ENCODE results near the gene FIBCD1. TPM values are rescaled to one million over a fixed set of nuclear protein-coding genes. Genes with fewer than 3 reads are reported as not detected.

Gene FIBCD1
- total RNA-seq, 4 donors from 2014 or later: not detected

- no peak for DNase-seq (ENCODE audit: low spot score in 2 of 2)
- no peak for TF ChIP-seq EP300 (IDR thresholded peaks at IDR 0.05)
- no peak for TF ChIP-seq POLR2A (IDR thresholded peaks at IDR 0.05)
- TF ChIP-seq CTCF (IDR thresholded peaks at IDR 0.05): no peak
- no peak for TF ChIP-seq POLR2AphosphoS5 (IDR thresholded peaks at IDR 0.05)
- Histone ChIP-seq H3K27ac (no peak overlapping the region), H3K4me3 (no peak overlapping the region), H3K27me3 (no peaks in the 10 kb centered on the region), H3K4me1 (peaks cover 3% of the 10 kb centered on the region), H3K9me3 (no peaks in the 10 kb centered on the region), H3K36me3 (peaks cover 59% of the 10 kb centered on the region)
- WGBS: 83% methylated on average over 10 of the region's 10 CpGs
These were observed 67.5 kb downstream of the FIBCD1 start for GRCh38 chr9:130871395-130872062.

GRCh38 chr9:130870491-130871381, 68.3 kb downstream of the FIBCD1 start:
- WGBS: 88% methylated on average over 17 of the region's 17 CpGs
- no peak for DNase-seq (ENCODE audit: low spot score in 2 of 2)
- Histone ChIP-seq H3K9me3 (no peaks in the 10 kb centered on the region), H3K27me3 (no peaks in the 10 kb centered on the region), H3K36me3 (peaks cover 51% of the 10 kb centered on the region), H3K4me3 (no peak overlapping the region), H3K27ac (no peak overlapping the region), H3K4me1 (peaks cover 7% of the 10 kb centered on the region)
- no peak for TF ChIP-seq EP300 (IDR thresholded peaks at IDR 0.05)
- no peak for TF ChIP-seq CTCF (IDR thresholded peaks at IDR 0.05)
- no peak for TF ChIP-seq POLR2AphosphoS5 (IDR thresholded peaks at IDR 0.05)
- no peak for TF ChIP-seq POLR2A (IDR thresholded peaks at IDR 0.05)

GRCh38 chr9:130869250-130869649, 69.8 kb downstream of the FIBCD1 start:
- H3K4me3 ChIP-seq: no peak overlapping the region
- TF ChIP-seq CTCF (IDR thresholded peaks at IDR 0.05) (no peak), POLR2A (IDR thresholded peaks at IDR 0.05) (no peak), POLR2AphosphoS5 (IDR thresholded peaks at IDR 0.05) (no peak), EP300 (IDR thresholded peaks at IDR 0.05) (no peak)
- peaks cover 47% of the 10 kb centered on the region for H3K36me3 ChIP-seq
- H3K27me3 ChIP-seq: no peaks in the 10 kb centered on the region
- DNase-seq (ENCODE audit: low spot score in 2 of 2): no peak
- peaks cover 10% of the 10 kb centered on the region for H3K4me1 ChIP-seq
- no peak overlapping the region for H3K27ac ChIP-seq
- no peaks in the 10 kb centered on the region for H3K9me3 ChIP-seq
- WGBS: 82% methylated on average over 8 of the region's 8 CpGs

GRCh38 chr9:130868230-130868629, 70.8 kb downstream of the FIBCD1 start:
- TF ChIP-seq EP300 (IDR thresholded peaks at IDR 0.05): no peak
- TF ChIP-seq POLR2AphosphoS5 (IDR thresholded peaks at IDR 0.05): no peak
- no peak for TF ChIP-seq POLR2A (IDR thresholded peaks at IDR 0.05)
- no peak for TF ChIP-seq CTCF (IDR thresholded peaks at IDR 0.05)
- Histone ChIP-seq H3K4me3 (no peak overlapping the region), H3K27ac (no peak overlapping the region), H3K4me1 (peaks cover 17% of the 10 kb centered on the region), H3K36me3 (peaks cover 43% of the 10 kb centered on the region), H3K27me3 (no peaks in the 10 kb centered on the region), H3K9me3 (no peaks in the 10 kb centered on the region)
- DNase-seq (ENCODE audit: low spot score in 2 of 2): no peak
- WGBS: 96% methylated on average over 3 of the region's 3 CpGs

GRCh38 chr9:130867556-130867955, 71.5 kb downstream of the FIBCD1 start:
- 88% methylated on average over 9 of the region's 9 CpGs for WGBS
- no peaks in the 10 kb centered on the region for H3K27me3 ChIP-seq
- no peak overlapping the region for H3K27ac ChIP-seq
- peaks cover 43% of the 10 kb centered on the region for H3K36me3 ChIP-seq
- no peaks in the 10 kb centered on the region for H3K9me3 ChIP-seq
- DNase-seq (ENCODE audit: low spot score in 2 of 2): no peak
- TF ChIP-seq POLR2A (IDR thresholded peaks at IDR 0.05) (no peak), CTCF (IDR thresholded peaks at IDR 0.05) (no peak), EP300 (IDR thresholded peaks at IDR 0.05) (no peak), POLR2AphosphoS5 (IDR thresholded peaks at IDR 0.05) (no peak)
- no peak overlapping the region for H3K4me3 ChIP-seq
- H3K4me1 ChIP-seq: peaks cover 22% of the 10 kb centered on the region

Data from suprapubic skin (tissue), 4 donors.